Esophagus squamous epithelium (tissue), 4 donors: ENCODE measurements around the gene ZNF30.

Experiments used
- CTCF ChIP-seq, 6 experiments: fragments of 450-650 bp in 4 of 6; fragments of 200-600 bp in 2 of 6; sonication (generic) in 2 of 6; IDR thresholded peaks; one replicate each; pipeline ENCODE4 v1.5.1; 2016 to 2019; ENCODE audit warnings: antibody characterized with exemption in 6 of 6, mild to moderate bottlenecking in 4 of 6, moderate library complexity in 4 of 6
- POLR2A ChIP-seq, 4 donors: fragments of 450-650 bp; IDR thresholded peaks; one replicate each; pipeline ENCODE4 v1.6.1; 2017; ENCODE audit warnings: antibody characterized with exemption in 4 of 4, mild to moderate bottlenecking in 4 of 4, moderate library complexity in 3 of 4

- no peak for TF ChIP-seq CTCF (IDR thresholded peaks at IDR 0.05)
- TF ChIP-seq POLR2A (IDR thresholded peaks at IDR 0.05), result no peak
Measured at GRCh38 chr19:34972163-34972705, 45.5 kb downstream of the ZNF30 start.
